Mesodermal cell (in vitro differentiated cells): ENCODE results near the gene TIMM10B.
"Not testable (repeated sequence)": the region's sequence is repeated elsewhere in the genome, so short reads cannot be mapped to it uniquely, and the experiment has no call there.

Experiments
- H3K27ac ChIP-seq: 2 replicates; pipeline ENCODE4 v1.7.0; 2013; ENCODE audit warnings: mild to moderate bottlenecking, low read depth, low read length, moderate library complexity; ENCODE audit not compliant: severe bottlenecking
- H3K36me3 ChIP-seq: 2 replicates; pipeline ENCODE4 v1.7.1; 2013; ENCODE audit warnings: mild to moderate bottlenecking, low read length, moderate library complexity; ENCODE audit not compliant: control insufficient read depth, insufficient read depth
- H3K4me1 ChIP-seq: one replicate; pipeline ENCODE4 v1.7.1; 2013; ENCODE audit warnings: mild to moderate bottlenecking, low read length; ENCODE audit not compliant: insufficient read depth, control insufficient read depth, poor library complexity, severe bottlenecking
- H3K4me3 ChIP-seq: 2 replicates; pipeline ENCODE4 v1.7.0; 2013; ENCODE audit warnings: low read length, control low read depth, mild to moderate bottlenecking; ENCODE audit not compliant: insufficient read depth, poor library complexity, severe bottlenecking; ENCODE audit errors: extremely low read depth
- H3K9me3 ChIP-seq: 2 replicates; pipeline ENCODE4 v1.7.1; 2013; ENCODE audit warnings: mild to moderate bottlenecking, low read length, moderate library complexity; ENCODE audit not compliant: control insufficient read depth
- WGBS, 2 experiments: methylation state at CpG; one replicate each; pipeline ENCODE4 v1.1.5; 2013; ENCODE audit warnings: missing lambda C conversion rate in 2 of 2; ENCODE audit not compliant: insufficient coverage in 2 of 2; 5-methylcytosine and 5-hydroxymethylcytosine counted together

Gene TIMM10B

DNA sequence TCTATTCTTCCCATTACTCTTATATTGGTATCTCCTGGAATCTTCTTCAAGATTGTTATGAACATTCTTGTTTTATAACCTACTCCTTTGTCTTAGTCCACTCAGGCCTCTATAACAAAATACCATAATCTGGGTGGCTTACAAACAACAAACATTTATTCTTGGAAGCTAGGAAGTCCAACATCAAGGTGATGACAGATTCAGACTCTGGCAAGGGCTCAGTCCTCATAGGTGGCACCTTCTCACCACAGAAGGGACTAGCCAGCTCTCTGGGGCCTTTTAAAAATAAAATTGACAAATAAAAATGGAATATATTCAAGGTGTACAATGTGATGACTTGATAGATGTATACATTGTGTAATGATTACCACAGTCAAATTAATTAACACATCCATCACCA, 35.6 kb downstream of the TIMM10B start:
- no peak overlapping the region for H3K4me3 ChIP-seq
- no peak overlapping the region for H3K27ac ChIP-seq
- H3K9me3 ChIP-seq: no peaks in the 10 kb centered on the region
- H3K4me1 ChIP-seq: no peaks in the 10 kb centered on the region
- peaks cover 58% of the 10 kb centered on the region for H3K36me3 ChIP-seq

- Histone ChIP-seq H3K4me1 (peaks cover 8% of the 10 kb centered on the region), H3K4me3 (no peak overlapping the region), H3K9me3 (no peaks in the 10 kb centered on the region), H3K36me3 (peaks cover 35% of the 10 kb centered on the region), H3K27ac (no peak overlapping the region)
- 100% methylated on average over 1 of the region's 3 CpGs for WGBS, 2 experiments
These were observed 39.0 kb downstream of the TIMM10B start for GRCh38 chr11:6520265-6520664.

- not testable (repeated sequence) for H3K4me3 ChIP-seq, H3K9me3 ChIP-seq, H3K27ac ChIP-seq, H3K4me1 ChIP-seq
- 100% methylated on average over 2 of the region's 3 CpGs; no CpG with 5 or more reads in 1 of the 2 experiments for WGBS, 2 experiments
- H3K36me3 ChIP-seq: peaks cover 26% of the 10 kb centered on the region
These were observed 40.6 kb downstream of the TIMM10B start for GRCh38 chr11:6521946-6522345.

DNA sequence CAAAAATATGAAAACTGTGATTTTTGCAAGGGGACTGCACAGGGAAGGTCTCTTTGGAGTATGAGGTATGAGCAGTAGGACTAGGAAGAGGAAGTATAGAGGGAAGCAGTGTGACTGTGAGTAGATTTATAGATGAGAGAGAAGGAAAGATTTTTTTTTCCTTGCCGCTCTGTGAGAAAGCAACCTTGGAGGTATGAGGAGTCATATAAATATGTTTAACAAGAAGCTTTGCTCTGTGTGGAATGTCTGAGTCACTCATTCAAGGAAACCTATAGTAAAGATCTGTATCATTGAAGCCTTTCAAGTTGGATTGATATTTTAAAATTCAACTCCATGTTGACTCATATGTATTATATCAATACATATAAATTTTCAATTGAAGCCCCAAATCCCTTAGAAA, 42.0 kb downstream of the TIMM10B start:
- Histone ChIP-seq H3K4me3 (no peak overlapping the region), H3K36me3 (peaks cover 29% of the 10 kb centered on the region), H3K27ac (no peak overlapping the region), H3K9me3 (no peaks in the 10 kb centered on the region), H3K4me1 (peaks cover 8% of the 10 kb centered on the region)
- 0% methylated on average over 1 of the region's 1 CpG; no CpG with 5 or more reads in 1 of the 2 experiments for WGBS, 2 experiments

GRCh38 chr11:6526411-6527135, 45.3 kb downstream of the TIMM10B start:
- Histone ChIP-seq H3K9me3 (no peaks in the 10 kb centered on the region), H3K4me1 (peaks cover 8% of the 10 kb centered on the region), H3K4me3 (no peak overlapping the region), H3K27ac (no peak overlapping the region), H3K36me3 (peaks cover 23% of the 10 kb centered on the region)
- WGBS, 2 experiments: 71% methylated on average over 1 of the region's 3 CpGs; no CpG with 5 or more reads in 1 of the 2 experiments

- no peaks in the 10 kb centered on the region for H3K4me1 ChIP-seq
- no peak overlapping the region for H3K27ac ChIP-seq
- H3K9me3 ChIP-seq: no peaks in the 10 kb centered on the region
- no peak overlapping the region for H3K4me3 ChIP-seq
- H3K36me3 ChIP-seq: peaks cover 32% of the 10 kb centered on the region
- no CpG with 5 or more reads among the region's 2 CpGs for WGBS, 2 experiments
These were observed 48.0 kb downstream of the TIMM10B start for GRCh38 chr11:6529266-6529665.

DNA sequence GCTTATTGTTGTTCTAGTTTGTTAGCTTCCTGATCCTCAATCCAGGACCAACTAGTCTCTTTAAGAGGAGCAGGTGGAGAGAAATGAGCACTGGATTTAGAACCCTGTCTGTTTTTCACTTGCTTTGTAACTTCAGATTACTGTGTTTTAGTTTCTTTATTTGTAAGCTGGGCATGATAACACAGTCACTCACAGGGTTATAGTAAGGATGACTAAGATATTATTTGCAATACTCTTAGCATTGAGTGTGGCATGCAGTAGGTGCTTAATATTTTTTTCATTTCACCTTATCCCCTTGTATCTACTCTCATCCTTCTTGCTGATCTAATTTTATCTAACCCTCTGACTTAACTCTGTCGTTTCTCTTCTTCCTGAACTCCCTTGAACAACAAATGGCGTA, 49.5 kb downstream of the TIMM10B start:
- no peak overlapping the region for H3K4me3 ChIP-seq
- H3K27ac ChIP-seq: no peak overlapping the region
- 97 to 100% methylated on average over 1 to 2 of the region's 2 CpGs for WGBS, 2 experiments
- H3K4me1 ChIP-seq: no peaks in the 10 kb centered on the region
- H3K36me3 ChIP-seq: peaks cover 27% of the 10 kb centered on the region
- no peaks in the 10 kb centered on the region for H3K9me3 ChIP-seq

GRCh38 chr11:6531267-6531752, 50.0 kb downstream of the TIMM10B start:
- H3K4me1 ChIP-seq: no peaks in the 10 kb centered on the region
- 0% methylated on average over 1 of the region's 1 CpG for WGBS, 2 experiments
- H3K36me3 ChIP-seq: peaks cover 27% of the 10 kb centered on the region
- no peak overlapping the region for H3K4me3 ChIP-seq
- H3K9me3 ChIP-seq: no peaks in the 10 kb centered on the region
- H3K27ac ChIP-seq: no peak overlapping the region
